HCT116 (cell line): ENCODE measurements around the gene OR4Q3. TPM values are rescaled to one million over a fixed set of nuclear protein-coding genes. Genes with fewer than 3 reads are reported as not detected.

Experiments used
- ATAC-seq: fragments of 200-7000 bp; cut with Tn5 transposase; 2 replicates; pipeline ENCODE4 v1.9.1; 2020; ENCODE audit warnings: mild to moderate bottlenecking, moderate library complexity
- BruUV-seq: library from RNA; stranded (reverse); fragments of 400-500 nt; replicated peaks from 2 replicates; lab custom pipeline; 2021; lab: Mats Ljungman, UMichigan
- CTCF ChIA-PET: fragments of 300-600 bp; sonication (Branson Sonifier 250); formaldehyde crosslinking; loops from one replicate; lab custom pipeline; 2021; ENCODE audit warnings: antibody characterized with exemption; lab: Charles Lee
- POLR2A ChIA-PET: fragments of 300-600, 350-600 bp; sonication (Branson Sonifier 250); formaldehyde crosslinking; loops from one replicate; lab custom pipeline; 2021; ENCODE audit warnings: antibody characterized with exemption; lab: Charles Lee
- RAD21 ChIA-PET, 2 experiments: fragments of 300-600 bp; sonication (Branson Sonifier 250); formaldehyde crosslinking; loops; one replicate each; lab custom pipeline; 2023; ENCODE audit warnings: low total read pairs in 2 of 2; ENCODE audit not compliant: uncharacterized antibody in 2 of 2, unreplicated experiment in 2 of 2, low non-redundant PET in 1 of 2; lab: Charles Lee
- DNase-seq: peaks from one replicate; pipeline ENCODE4 v3.0.0-alpha.2; 2010; ENCODE audit warnings: low read depth, low spot score
- H2AFZ ChIP-seq: fragments of 200-600 bp; shearing (Covaris generic), sonication (generic); 2 replicates; pipeline ENCODE4 v1.6.1; 2017; ENCODE audit warnings: low read depth, mixed run types, mixed read lengths, antibody characterized with exemption, low read length; ENCODE audit not compliant: poor library complexity, severe bottlenecking
- H3K27ac ChIP-seq: 2 replicates; pipeline ENCODE4 v1.5.1; 2012; ENCODE audit warnings: low read depth, low read length
- H3K27me3 ChIP-seq: fragments of 200-600 bp; sonication (generic); 2 replicates; pipeline ENCODE4 v1.6.1; 2016; ENCODE audit warnings: mixed run types, low read length, mixed read lengths; ENCODE audit not compliant: insufficient read depth
- H3K36me3 ChIP-seq, 2 experiments: fragments of 200-500 bp in 1 of 2; fragments of 200-600 bp in 1 of 2; sonication (Bioruptor generic) in 1 of 2; sonication (generic) in 1 of 2; 2 replicates each; pipeline versions ENCODE4 v1.5.1 to v1.6.1; 2014 to 2016; ENCODE audit warnings: low read length in 2 of 2, inconsistent platforms in 1 of 2, mixed read lengths in 1 of 2, mixed run types in 1 of 2; ENCODE audit not compliant: insufficient read depth in 2 of 2, control insufficient read depth in 1 of 2
- H3K4me1 ChIP-seq, 2 experiments: fragments of 200-600 bp in 1 of 2; sonication (generic) in 1 of 2; 2 replicates each; pipeline versions ENCODE4 v1.5.1 to v1.6.1; 2012 to 2017; ENCODE audit warnings: low read length in 2 of 2, inconsistent platforms in 1 of 2, mild to moderate bottlenecking in 1 of 2, mixed read lengths in 1 of 2, mixed run types in 1 of 2, moderate library complexity in 1 of 2; ENCODE audit not compliant: insufficient read depth in 2 of 2, control insufficient read depth in 1 of 2
- H3K4me2 ChIP-seq: fragments of 200-600 bp; sonication (generic); 2 replicates; pipeline ENCODE4 v1.6.1; 2017; ENCODE audit warnings: mixed run types, low read length, mixed read lengths
- H3K4me3 ChIP-seq, 2 experiments: fragments of 200-600 bp in 1 of 2; sonication (generic) in 1 of 2; replicated peaks in 1 of 2; 2 replicates each; pipeline ENCODE4 v1.5.1; 2011 to 2016; ENCODE audit warnings: low read length in 2 of 2, control low read depth in 1 of 2, low read depth in 1 of 2, mild to moderate bottlenecking in 1 of 2, mixed read lengths in 1 of 2, mixed run types in 1 of 2
- H3K79me2 ChIP-seq: fragments of 200-600 bp; sonication (generic); 2 replicates; pipeline ENCODE4 v1.6.1; 2017; ENCODE audit warnings: mild to moderate bottlenecking, mixed run types, low read length, moderate library complexity, mixed read lengths; ENCODE audit not compliant: insufficient read depth
- H3K9ac ChIP-seq: fragments of 200-600 bp; sonication (generic); 2 replicates; pipeline ENCODE4 v1.6.1; 2016; ENCODE audit warnings: low read length, mixed read lengths
- H3K9me2 ChIP-seq: fragments of 200-600 bp; sonication (generic), shearing (Covaris generic); 2 replicates; pipeline ENCODE4 v1.6.1; 2017; ENCODE audit warnings: mixed run types, mild to moderate bottlenecking, moderate library complexity; ENCODE audit not compliant: insufficient read depth
- H3K9me3 ChIP-seq, 2 experiments: fragments of 200-500 bp in 1 of 2; fragments of 200-600 bp in 1 of 2; sonication (Bioruptor generic) in 1 of 2; sonication (generic) in 1 of 2; 2 replicates each; pipeline ENCODE4 v1.6.1; 2014 to 2017; ENCODE audit warnings: low read length in 2 of 2, mixed read lengths in 2 of 2, inconsistent platforms in 1 of 2, low read depth in 1 of 2, mild to moderate bottlenecking in 1 of 2, mixed run types in 1 of 2, moderate library complexity in 1 of 2; ENCODE audit not compliant: control insufficient read depth in 1 of 2, insufficient read depth in 1 of 2
- H4K20me1 ChIP-seq: fragments of 200-600 bp; sonication (generic), shearing (Covaris generic); 2 replicates; pipeline ENCODE4 v1.6.1; 2017; ENCODE audit warnings: mixed run types, mild to moderate bottlenecking, moderate library complexity; ENCODE audit not compliant: insufficient read depth
- CBX3 ChIP-seq: IDR thresholded peaks from 2 replicates; pipeline ENCODE4 v1.6.1; 2012; ENCODE audit warnings: low read depth
- CTCF ChIP-seq, 3 experiments: fragments of 200-600 bp in 1 of 3; sonication (generic) in 1 of 3; IDR thresholded peaks in 2 of 3; conservative IDR thresholded peaks in 1 of 3; 2 replicates each; pipeline ENCODE4 v1.5.1; 2012 to 2017; ENCODE audit warnings: low read depth in 2 of 3, low read length in 2 of 3, antibody characterized with exemption in 1 of 3, borderline replicate concordance in 1 of 3, control low read depth in 1 of 3, mild to moderate bottlenecking in 1 of 3, mixed read lengths in 1 of 3, mixed run types in 1 of 3, moderate library complexity in 1 of 3; ENCODE audit not compliant: insufficient read depth in 1 of 3
- EGR1 ChIP-seq: IDR thresholded peaks from 2 replicates; pipeline ENCODE4 v1.6.1; 2012; ENCODE audit warnings: low read depth
- JUND ChIP-seq: IDR thresholded peaks from 2 replicates; pipeline ENCODE4 v1.6.1; 2012
- MAX ChIP-seq: IDR thresholded peaks from 2 replicates; pipeline ENCODE4 v1.6.1; 2012
- REST ChIP-seq: IDR thresholded peaks from 2 replicates; pipeline ENCODE4 v1.6.1; 2012; ENCODE audit warnings: low read depth
- SIN3A ChIP-seq: IDR thresholded peaks from 2 replicates; pipeline ENCODE4 v1.6.1; 2012; ENCODE audit warnings: low read depth
- intact Hi-C: fragments of 100-400 bp; cut with micrococcal nuclease; formaldehyde crosslinking; loops from 2 replicates; pipeline ENCODE4 v1.10.0; 2022
- total RNA-seq: library from RNA; stranded (reverse); gene quantifications from one replicate; pipeline ENCODE4 v1.2.1, GENCODE V29; 2021; ENCODE audit not compliant: unreplicated experiment

OR4Q3 gene
- total RNA-seq, 1 experiment from 2014 or later: not detected

GRCh38 chr14:19729359-19729758, 14.0 kb upstream of the OR4Q3 start:
- no peaks in the 10 kb centered on the region for H3K79me2 ChIP-seq
- no peak overlapping the region for H3K4me3 ChIP-seq
- ChIA-PET CTCF (no interaction called here), RAD21 (no interaction called here), POLR2A (no interaction called here)
- H3K27ac ChIP-seq: no peak overlapping the region
- no peaks in the 10 kb centered on the region for H3K4me1 ChIP-seq
- ATAC-seq: no peak
- peaks cover 32 to 38% of the 10 kb centered on the region in 2 experiments; a peak in 3 of 4 replicates for H3K9me3 ChIP-seq
- H3K27me3 ChIP-seq: no peaks in the 10 kb centered on the region
- H3K36me3 ChIP-seq: no peaks in the 10 kb centered on the region
- no peak overlapping the region for H2AFZ ChIP-seq
- DNase-seq: no peak
- no peaks in the 10 kb centered on the region for H4K20me1 ChIP-seq
- H3K4me2 ChIP-seq: no peak overlapping the region
- intact Hi-C loops: no loop called here
- no peaks in the 10 kb centered on the region for H3K9me2 ChIP-seq
- no peak overlapping the region for H3K9ac ChIP-seq
- TF ChIP-seq MAX (no peak), CTCF (IDR thresholded peaks at IDR 0.05 in 2 of 3, conservative IDR thresholded peaks at IDR 0.05 in 1 of 3; ENCODE audit: borderline replicate concordance in 1 of 3, insufficient read depth in 1 of 3, low read depth in 2 of 3, low read length in 2 of 3) (no peak), JUND (no peak), CBX3 (no peak), EGR1 (no peak), SIN3A (no peak), REST (no peak)
- TF ChIP-seq, all 23 proteins: peak for 0
- BruUV-seq: no TSS peak
